Omental fat pad (tissue), 4 donors: ENCODE data around the gene ERCC1. TPM values are rescaled to one million over a fixed set of nuclear protein-coding genes. Genes with fewer than 3 reads are reported as not detected.
A peak's percentile ranks its signal among the peaks of the same experiment; 100 is the strongest.

Experiments
- ATAC-seq: fragments of 150-250 bp; one replicate; pipeline ENCODE4 v1.9.1; 2016; ENCODE audit warnings: mild to moderate bottlenecking, moderate library complexity; ENCODE audit not compliant: low FRiP score
- DNase-seq: peaks from one replicate; pipeline ENCODE4 v3.0.0-alpha.2; 2019; ENCODE audit warnings: low spot score
- total RNA-seq, 4 donors: library from RNA; depleted of rRNA; stranded (reverse); fragments of >200 nt; gene quantifications; one replicate each; pipeline ENCODE4 v1.1.0, GENCODE V29; 2016
- TF ChIP-seq, protein P1 (sequence below), 3 donors: fragments of 450-650 bp; IDR thresholded peaks; one replicate each; pipeline ENCODE4 v1.5.1; 2016 to 2017; ENCODE audit warnings: antibody characterized with exemption in 3 of 3, mild to moderate bottlenecking in 3 of 3, moderate library complexity in 2 of 3

The ERCC1 gene
- total RNA-seq = 10 to 100 TPM; 63.7 to 93.8 (median 76.5) TPM

- TF ChIP-seq, protein P1, sequence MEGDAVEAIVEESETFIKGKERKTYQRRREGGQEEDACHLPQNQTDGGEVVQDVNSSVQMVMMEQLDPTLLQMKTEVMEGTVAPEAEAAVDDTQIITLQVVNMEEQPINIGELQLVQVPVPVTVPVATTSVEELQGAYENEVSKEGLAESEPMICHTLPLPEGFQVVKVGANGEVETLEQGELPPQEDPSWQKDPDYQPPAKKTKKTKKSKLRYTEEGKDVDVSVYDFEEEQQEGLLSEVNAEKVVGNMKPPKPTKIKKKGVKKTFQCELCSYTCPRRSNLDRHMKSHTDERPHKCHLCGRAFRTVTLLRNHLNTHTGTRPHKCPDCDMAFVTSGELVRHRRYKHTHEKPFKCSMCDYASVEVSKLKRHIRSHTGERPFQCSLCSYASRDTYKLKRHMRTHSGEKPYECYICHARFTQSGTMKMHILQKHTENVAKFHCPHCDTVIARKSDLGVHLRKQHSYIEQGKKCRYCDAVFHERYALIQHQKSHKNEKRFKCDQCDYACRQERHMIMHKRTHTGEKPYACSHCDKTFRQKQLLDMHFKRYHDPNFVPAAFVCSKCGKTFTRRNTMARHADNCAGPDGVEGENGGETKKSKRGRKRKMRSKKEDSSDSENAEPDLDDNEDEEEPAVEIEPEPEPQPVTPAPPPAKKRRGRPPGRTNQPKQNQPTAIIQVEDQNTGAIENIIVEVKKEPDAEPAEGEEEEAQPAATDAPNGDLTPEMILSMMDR (IDR thresholded peaks at IDR 0.05) = no peak
- ATAC-seq = peak; percentile 81
- DNase-seq = peak; percentile 96
Observed at GRCh38 chr19:45423589-45424190, at the start of gene ERCC1. Gene ERCC1, minus strand, starts transcription at chr19:45423917. Its CDS starts 543 bp downstream, at chr19:45423374.

GRCh38 chr19:45473367-45473681 is 49.6 kb upstream of the ERCC1 start:
- TF ChIP-seq, protein P1 (IDR thresholded peaks at IDR 0.05) = no peak
- DNase-seq (no peak), ATAC-seq (no peak)

GRCh38 chr19:45472563-45473366 is 49.0 kb upstream of the ERCC1 start:
- no peak for DNase-seq
- no peak for ATAC-seq
- TF ChIP-seq, protein P1 (IDR thresholded peaks at IDR 0.05) = no peak

GRCh38 chr19:45471931-45472562 is 48.3 kb upstream of the ERCC1 start:
- no peak for DNase-seq
- TF ChIP-seq, protein P1 (IDR thresholded peaks at IDR 0.05) = no peak
- ATAC-seq = no peak

- DNase-seq (no peak), ATAC-seq (no peak)
- TF ChIP-seq, protein P1 (IDR thresholded peaks at IDR 0.05) = no peak
Observed at GRCh38 chr19:45471111-45471930, 47.6 kb upstream of the ERCC1 start.

GRCh38 chr19:45470762-45471081 is 47.0 kb upstream of the ERCC1 start:
- no peak for DNase-seq
- TF ChIP-seq, protein P1 (IDR thresholded peaks at IDR 0.05) = no peak
- no peak for ATAC-seq
